C1 segment of cervical spinal cord (tissue), 14 donors: Measurements from ENCODE around the gene CHD1.

ENCODE experiments used
- DNase-seq, 14 donors: peaks; one replicate each; lab custom pipeline; 2025; lab: John Stamatoyannopoulos, UW

CHD1 gene

DNA sequence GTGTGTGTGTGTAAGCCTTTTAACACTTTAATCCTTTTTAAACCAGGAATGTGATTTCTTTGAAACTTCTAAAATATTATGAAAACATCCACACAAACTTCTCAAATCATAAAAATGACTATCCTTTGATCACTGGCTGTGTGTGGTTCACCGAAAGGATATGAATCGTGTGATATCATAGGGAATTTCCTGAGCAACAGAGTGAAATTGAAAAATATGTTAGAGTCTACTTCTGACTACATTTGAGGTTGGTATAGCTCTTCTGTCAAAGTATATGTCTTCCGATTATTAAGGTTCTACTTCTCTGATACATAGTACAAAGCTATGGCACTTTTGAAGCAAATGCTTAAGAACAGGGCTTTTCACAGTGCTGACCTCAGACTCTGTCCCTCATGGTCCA, 115.1 kb downstream of the CHD1 start:
- no peak for DNase-seq

DNA sequence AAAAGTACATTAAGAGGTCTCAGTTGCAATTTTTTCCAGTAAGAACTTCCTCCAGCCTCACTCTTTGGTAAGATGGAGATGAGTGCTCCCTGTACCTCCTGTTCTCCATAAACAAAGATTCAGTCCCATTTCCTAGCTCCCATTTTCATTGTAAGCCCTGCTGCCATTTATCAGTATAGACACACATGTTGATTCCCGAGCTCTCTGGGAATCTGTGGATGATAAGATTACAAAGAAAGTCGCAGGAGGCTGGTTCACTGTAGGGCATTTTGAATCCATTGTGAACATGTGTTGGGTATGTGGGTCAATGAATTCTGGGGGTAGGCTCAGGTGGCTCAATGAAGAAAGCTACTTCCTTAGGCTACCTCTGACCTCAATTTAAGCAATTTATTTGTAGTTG, 118.6 kb downstream of the CHD1 start:
- no peak for DNase-seq

DNA sequence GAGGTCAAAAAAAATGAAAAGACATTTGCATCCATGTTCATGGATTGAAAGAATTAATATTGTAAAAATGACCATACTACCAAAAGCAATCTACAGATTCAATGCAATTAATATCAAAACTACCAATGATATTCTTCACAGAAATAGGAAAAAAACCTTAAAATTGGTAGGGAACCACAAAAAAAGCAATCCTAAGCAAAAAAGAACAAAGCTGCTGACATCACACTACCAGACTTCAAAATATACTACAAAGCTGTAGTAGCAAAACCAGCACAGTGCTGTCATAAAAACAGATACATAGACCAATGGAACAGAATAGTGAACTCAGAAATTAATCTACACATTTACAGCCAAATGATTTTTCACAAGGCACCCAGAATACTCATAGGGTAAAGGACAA, 121.0 kb downstream of the CHD1 start:
- no peak for DNase-seq

DNA sequence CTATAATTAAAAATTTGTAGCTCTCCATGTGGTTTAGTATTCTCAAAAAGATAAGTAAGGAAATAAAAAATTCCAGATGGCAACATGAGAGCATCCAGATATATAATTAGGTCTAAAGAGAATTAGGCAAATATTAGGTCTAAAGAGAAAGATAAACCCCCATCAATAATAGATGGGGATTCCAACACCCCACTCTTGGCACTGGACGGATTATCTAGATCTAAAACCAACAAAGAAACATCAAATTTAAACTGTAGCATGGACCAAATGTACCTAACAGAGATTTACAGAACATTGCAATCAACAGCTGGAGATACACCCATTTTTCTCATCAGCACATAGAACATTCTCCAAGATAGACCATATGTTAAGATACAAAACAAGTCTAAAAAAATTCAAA, 123.7 kb downstream of the CHD1 start:
- DNase-seq, result no peak

DNA sequence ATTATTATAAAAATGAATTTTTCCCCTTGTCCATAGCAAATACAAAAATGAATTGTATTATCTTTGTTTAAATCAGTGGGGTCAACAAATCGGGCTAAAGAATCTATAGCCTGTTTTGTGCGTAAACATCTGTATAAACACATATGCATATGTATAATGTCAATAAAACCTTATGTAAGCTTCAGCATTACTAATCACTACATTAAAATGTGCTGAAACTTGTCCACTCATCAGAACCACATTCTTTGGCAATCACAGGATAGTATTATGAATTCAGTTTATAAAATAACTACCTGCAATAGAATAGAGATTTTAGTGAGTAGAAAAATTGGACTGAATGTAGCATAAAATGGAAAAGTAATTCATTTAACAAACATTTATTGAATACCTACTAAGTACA, 124.7 kb downstream of the CHD1 start:
- DNase-seq, result no peak
